ENCODE measurements around the gene GPC6. TPM values are rescaled to one million over a fixed set of nuclear protein-coding genes. Genes with fewer than 3 reads are reported as not detected.

Gene GPC6
- total RNA-seq, 1 experiment from 2014 or later: 0.22 TPM

- BruUV-seq (replicated peaks): no TSS peak
- DNase-seq (ENCODE audit: low read depth, low spot score): no peak
- CTCF ChIA-PET: no interaction called here
- no peaks in the 10 kb centered on the region for H3K27me3 ChIP-seq (ENCODE audit: insufficient read depth, low read length)
- no peaks in the 10 kb centered on the region for H3K9me2 ChIP-seq (ENCODE audit: insufficient read depth)
- no peak for ATAC-seq
- no peaks in the 10 kb centered on the region for H4K20me1 ChIP-seq (ENCODE audit: insufficient read depth)
- H3K4me1 ChIP-seq (ENCODE audit: control insufficient read depth in 1 of 2, insufficient read depth in 2 of 2, low read length in 2 of 2): no peaks in the 10 kb centered on the region
- H3K9me3 ChIP-seq (ENCODE audit: control insufficient read depth in 1 of 2, insufficient read depth in 1 of 2, low read depth in 1 of 2, low read length in 2 of 2): peaks cover 11 to 28% of the 10 kb centered on the region in 2 experiments; a peak in 2 of 4 replicates
- H3K79me2 ChIP-seq (ENCODE audit: insufficient read depth, low read length): no peaks in the 10 kb centered on the region
- no peak for TF ChIP-seq EGR1 (IDR thresholded peaks at IDR 0.05; ENCODE audit: low read depth)
- no peak for TF ChIP-seq MAX (IDR thresholded peaks at IDR 0.05)
- no peak for TF ChIP-seq EZH2phosphoT487 (IDR thresholded peaks at IDR 0.05; ENCODE audit: borderline replicate concordance)
- no peak for TF ChIP-seq CTCF (IDR thresholded peaks at IDR 0.05 in 2 of 3, conservative IDR thresholded peaks at IDR 0.05 in 1 of 3; ENCODE audit: borderline replicate concordance in 1 of 3, insufficient read depth in 1 of 3, low read depth in 2 of 3, low read length in 2 of 3)
- no peak for TF ChIP-seq ELF1 (IDR thresholded peaks at IDR 0.05; ENCODE audit: borderline replicate concordance, low read depth)
- TF ChIP-seq RAD21 (IDR thresholded peaks at IDR 0.05; ENCODE audit: low read depth): no peak
- TF ChIP-seq CEBPB (IDR thresholded peaks at IDR 0.05; ENCODE audit: low read depth): no peak
- H3K27ac ChIP-seq (ENCODE audit: low read depth, low read length): no peak overlapping the region
- POLR2A ChIA-PET: no interaction called here
- H3K36me3 ChIP-seq (ENCODE audit: control insufficient read depth in 1 of 2, insufficient read depth in 2 of 2, low read length in 2 of 2): no peaks in the 10 kb centered on the region
- no peak overlapping the region for H3K4me2 ChIP-seq (ENCODE audit: low read length)
- intact Hi-C loops (cut with micrococcal nuclease): no loop called here
- no peak overlapping the region for H2AFZ ChIP-seq (ENCODE audit: low read depth, low read length, poor library complexity, severe bottlenecking)
- no peak overlapping the region for H3K9ac ChIP-seq (ENCODE audit: low read length)
- no peak overlapping the region for H3K4me3 ChIP-seq (replicated peaks in 1 of 2; ENCODE audit: low read depth in 1 of 2, low read length in 2 of 2)
- RAD21 ChIA-PET (ENCODE audit: low non-redundant PET in 1 of 2, low total read pairs in 2 of 2, uncharacterized antibody in 2 of 2, unreplicated experiment in 2 of 2): no interaction called here
Measured at GRCh38 chr13:93834051-93834450, 607.4 kb downstream of the GPC6 start.

GRCh38 chr13:93843082-93843481 is 616.5 kb downstream of the GPC6 start:
- no peak overlapping the region for H3K9ac ChIP-seq (ENCODE audit: low read length)
- CTCF ChIA-PET: no interaction called here
- no peaks in the 10 kb centered on the region for H3K27me3 ChIP-seq (ENCODE audit: insufficient read depth, low read length)
- H3K4me3 ChIP-seq (replicated peaks in 1 of 2; ENCODE audit: low read depth in 1 of 2, low read length in 2 of 2): no peak overlapping the region
- RAD21 ChIA-PET (ENCODE audit: low non-redundant PET in 1 of 2, low total read pairs in 2 of 2, uncharacterized antibody in 2 of 2, unreplicated experiment in 2 of 2): no interaction called here
- no TSS peak for BruUV-seq (replicated peaks)
- H3K36me3 ChIP-seq (ENCODE audit: control insufficient read depth in 1 of 2, insufficient read depth in 2 of 2, low read length in 2 of 2): no peaks in the 10 kb centered on the region
- H3K27ac ChIP-seq (ENCODE audit: low read depth, low read length): no peak overlapping the region
- no peaks in the 10 kb centered on the region for H3K4me1 ChIP-seq (ENCODE audit: control insufficient read depth in 1 of 2, insufficient read depth in 2 of 2, low read length in 2 of 2)
- H3K4me2 ChIP-seq (ENCODE audit: low read length): no peak overlapping the region
- DNase-seq (ENCODE audit: low read depth, low spot score) (no peak), ATAC-seq (no peak)
- intact Hi-C loops (cut with micrococcal nuclease): no loop called here
- POLR2A ChIA-PET: no interaction called here
- no peaks in the 10 kb centered on the region for H3K9me2 ChIP-seq (ENCODE audit: insufficient read depth)
- peaks cover 0 to 43% of the 10 kb centered on the region in 2 experiments; a peak in 2 of 4 replicates for H3K9me3 ChIP-seq (ENCODE audit: control insufficient read depth in 1 of 2, insufficient read depth in 1 of 2, low read depth in 1 of 2, low read length in 2 of 2)
- H2AFZ ChIP-seq (ENCODE audit: low read depth, low read length, poor library complexity, severe bottlenecking): no peak overlapping the region
- no peaks in the 10 kb centered on the region for H3K79me2 ChIP-seq (ENCODE audit: insufficient read depth, low read length)
- no peaks in the 10 kb centered on the region for H4K20me1 ChIP-seq (ENCODE audit: insufficient read depth)
- TF ChIP-seq REST (IDR thresholded peaks at IDR 0.05; ENCODE audit: low read depth) (no peak), MAX (IDR thresholded peaks at IDR 0.05) (no peak), SP1 (IDR thresholded peaks at IDR 0.05; ENCODE audit: low read depth) (no peak), ZFX (IDR thresholded peaks at IDR 0.05) (no peak), ZNF274 (IDR thresholded peaks at IDR 0.05; ENCODE audit: low read depth, low read length) (no peak), EGR1 (IDR thresholded peaks at IDR 0.05; ENCODE audit: low read depth) (no peak), RAD21 (IDR thresholded peaks at IDR 0.05; ENCODE audit: low read depth) (no peak), SRF (IDR thresholded peaks at IDR 0.05; ENCODE audit: low read depth) (no peak), CEBPB (IDR thresholded peaks at IDR 0.05; ENCODE audit: low read depth) (no peak)
